AG04449 (cell line): ENCODE results near the gene SMIM33.
A peak's percentile ranks its signal among the peaks of the same experiment; 100 is the strongest.
"Not testable (repeated sequence)": the region's sequence is repeated elsewhere in the genome, so short reads cannot be mapped to it uniquely, and the experiment has no call there.

Experiments used
- CTCF ChIA-PET: fragments of 350-600 bp; formaldehyde crosslinking; extraction: SDS; loops from one replicate; lab custom pipeline; 2021; ENCODE audit warnings: antibody characterized with exemption; lab: Yijun Ruan, JAX
- POLR2A ChIA-PET: fragments of 400-600, 350-600 bp; formaldehyde crosslinking; extraction: SDS; loops from one replicate; lab custom pipeline; 2020; ENCODE audit warnings: antibody characterized with exemption, inconsistent platforms; lab: Yijun Ruan, JAX
- DNase-seq: peaks from one replicate; pipeline ENCODE4 v3.0.0-alpha.2; 2010; ENCODE audit warnings: low read depth, low spot score
- H3K4me3 ChIP-seq: 2 replicates; pipeline ENCODE4 v1.5.1; 2011; ENCODE audit warnings: low read depth, mild to moderate bottlenecking, control low read depth, low read length
- TF ChIP-seq, protein P1 (sequence below): IDR thresholded peaks from one replicate; pipeline ENCODE4 v1.5.1; 2011; ENCODE audit warnings: mild to moderate bottlenecking, moderate library complexity, low read length, control low read depth, inconsistent platforms; ENCODE audit not compliant: insufficient read depth; ENCODE audit errors: missing control alignments

Gene SMIM33

DNA sequence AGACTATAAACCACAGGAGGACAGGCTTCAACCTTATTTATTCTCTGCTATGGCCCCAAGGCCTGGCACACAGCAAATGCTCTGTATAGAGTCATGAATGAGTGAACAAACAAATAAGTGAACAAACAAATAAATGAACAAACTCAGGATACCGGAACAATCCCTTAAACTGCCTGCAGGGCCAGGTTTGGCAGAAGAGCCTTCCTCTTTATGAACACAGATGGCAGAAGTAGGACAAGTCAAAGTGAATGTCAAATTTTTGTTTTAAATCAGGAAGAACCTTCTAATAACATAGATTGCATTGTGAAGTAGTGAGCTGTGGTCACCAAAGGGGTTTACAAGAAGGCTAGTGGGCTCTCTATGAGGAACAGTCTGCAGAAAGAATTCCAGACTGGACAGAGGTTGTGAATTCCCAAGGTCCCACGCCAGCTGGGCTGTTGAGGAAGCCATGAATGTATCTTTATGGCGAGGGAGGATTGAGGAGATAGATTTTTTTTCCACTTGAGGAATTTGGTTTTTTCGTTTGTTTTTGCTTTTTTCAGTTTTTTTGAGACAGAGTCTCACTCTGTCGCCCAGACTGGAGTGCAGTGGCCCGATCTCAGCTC is 42.1 kb downstream of the SMIM33 start:
- H3K4me3 ChIP-seq, result no peak overlapping the region
- ChIA-PET POLR2A (interaction anchor here (0.8 kb wide), 1 partner anchor 90 kb away, joined by 4 read pairs; no protein-coding TSS in a partner anchor), CTCF (interaction anchor here (0.7 to 14.1 kb wide), 21 partner anchors 10 to 175 kb away, joined by 3 to 730 read pairs (median 5); partner anchors contain the start of genes DNAJC18 and STING1)
- no peak for DNase-seq
- TF ChIP-seq, protein P1, sequence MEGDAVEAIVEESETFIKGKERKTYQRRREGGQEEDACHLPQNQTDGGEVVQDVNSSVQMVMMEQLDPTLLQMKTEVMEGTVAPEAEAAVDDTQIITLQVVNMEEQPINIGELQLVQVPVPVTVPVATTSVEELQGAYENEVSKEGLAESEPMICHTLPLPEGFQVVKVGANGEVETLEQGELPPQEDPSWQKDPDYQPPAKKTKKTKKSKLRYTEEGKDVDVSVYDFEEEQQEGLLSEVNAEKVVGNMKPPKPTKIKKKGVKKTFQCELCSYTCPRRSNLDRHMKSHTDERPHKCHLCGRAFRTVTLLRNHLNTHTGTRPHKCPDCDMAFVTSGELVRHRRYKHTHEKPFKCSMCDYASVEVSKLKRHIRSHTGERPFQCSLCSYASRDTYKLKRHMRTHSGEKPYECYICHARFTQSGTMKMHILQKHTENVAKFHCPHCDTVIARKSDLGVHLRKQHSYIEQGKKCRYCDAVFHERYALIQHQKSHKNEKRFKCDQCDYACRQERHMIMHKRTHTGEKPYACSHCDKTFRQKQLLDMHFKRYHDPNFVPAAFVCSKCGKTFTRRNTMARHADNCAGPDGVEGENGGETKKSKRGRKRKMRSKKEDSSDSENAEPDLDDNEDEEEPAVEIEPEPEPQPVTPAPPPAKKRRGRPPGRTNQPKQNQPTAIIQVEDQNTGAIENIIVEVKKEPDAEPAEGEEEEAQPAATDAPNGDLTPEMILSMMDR, result no peak

DNA sequence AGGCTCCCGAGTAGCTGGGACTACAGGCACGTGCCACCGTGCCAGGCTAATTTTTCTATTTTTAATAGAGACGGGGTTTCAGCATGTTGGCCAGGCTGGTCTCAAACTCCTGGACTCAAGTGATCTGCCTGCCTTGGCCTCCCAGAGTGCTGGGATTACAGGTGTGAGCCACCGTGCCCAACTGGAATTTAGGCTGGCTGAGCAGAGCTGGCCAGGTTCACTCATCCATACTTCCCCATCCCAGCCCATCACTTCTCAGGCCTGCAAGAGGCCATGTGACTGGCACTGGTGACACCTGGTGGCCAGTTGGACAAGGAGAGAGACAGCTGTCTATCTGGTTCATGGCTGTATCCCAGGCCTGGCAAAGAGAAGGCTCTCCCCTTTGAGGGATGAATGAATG is 42.6 kb downstream of the SMIM33 start:
- H3K4me3 ChIP-seq, DNase-seq: not testable (repeated sequence)
- ChIA-PET POLR2A (interaction anchor here (0.7 to 0.8 kb wide), 2 partner anchors 31 to 91 kb away, joined by 3 to 4 read pairs; partner anchors contain the start of gene STING1), CTCF (interaction anchor here (0.7 to 14.1 kb wide), 24 partner anchors 10 to 175 kb away, joined by 3 to 730 read pairs (median 4); partner anchors contain the start of genes DNAJC18 and STING1)
- TF ChIP-seq, protein P1, result peak; percentile 81

DNA sequence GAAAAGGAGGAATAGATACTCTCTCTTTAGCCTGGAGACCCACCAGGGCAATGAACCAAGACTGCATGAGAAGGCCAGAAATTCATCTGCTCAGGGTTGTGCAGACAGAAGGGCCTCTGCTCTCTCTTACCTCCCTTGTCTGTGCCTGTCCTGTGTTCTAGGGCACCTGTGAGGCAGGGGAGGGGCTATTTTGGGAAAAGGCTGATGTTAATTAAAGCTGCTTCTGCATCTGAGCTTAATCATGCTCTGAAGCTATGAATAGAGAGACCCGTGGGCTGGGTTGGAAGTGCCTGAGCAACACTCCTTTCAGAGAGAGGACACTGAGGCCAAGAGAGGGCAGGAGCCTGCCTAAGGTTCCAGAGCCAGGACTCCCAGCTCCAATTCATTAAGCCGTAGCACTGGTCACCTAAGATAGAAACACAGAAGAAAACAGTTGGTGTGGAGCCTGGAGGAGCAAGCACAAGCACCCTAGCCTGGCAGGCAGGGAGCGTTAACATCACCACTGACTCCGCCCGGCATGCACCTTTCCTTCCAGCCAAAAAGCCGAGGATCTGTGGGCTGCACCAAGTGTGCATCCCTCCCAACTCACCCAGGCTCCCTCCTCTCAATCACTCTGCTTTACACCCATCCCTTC is 43.2 kb downstream of the SMIM33 start:
- H3K4me3 ChIP-seq, result no peak overlapping the region
- no peak for DNase-seq
- POLR2A ChIA-PET, result interaction anchor here (0.7 to 0.8 kb wide), 2 partner anchors 31 to 91 kb away, joined by 3 to 4 read pairs; partner anchors contain the start of gene STING1

DNA sequence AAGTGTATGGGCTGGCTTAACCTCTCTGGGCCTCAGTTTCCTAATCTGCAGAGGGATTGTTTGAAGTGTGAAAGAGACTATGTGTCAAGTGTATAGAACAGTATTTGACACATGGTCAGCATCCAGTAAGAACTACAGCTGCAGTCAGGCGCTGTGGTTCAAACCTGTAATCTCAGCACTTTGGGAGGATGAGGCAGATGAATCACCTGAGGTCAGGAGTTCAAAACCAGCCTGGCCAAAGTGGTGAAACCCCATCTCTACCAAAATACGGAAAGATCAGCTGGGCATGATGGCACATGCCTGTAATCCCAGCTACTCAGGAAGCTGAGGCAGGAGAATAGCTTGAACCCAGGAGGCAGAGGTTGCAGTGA is 43.7 kb downstream of the SMIM33 start:
- POLR2A ChIA-PET, result interaction anchor here (0.7 kb wide), 1 partner anchor 32 kb away, joined by 4 read pairs; the partner anchor contains the start of gene STING1
- TF ChIP-seq, protein P1, result no peak

More for the DNA sequence above, 43.2 kb downstream of the SMIM33 start:
- CTCF ChIA-PET, result interaction anchor here (0.6 to 14.1 kb wide), 25 partner anchors 9 to 176 kb away, joined by 3 to 730 read pairs (median 4); partner anchors contain the start of genes DNAJC18 and STING1
- TF ChIP-seq, protein P1, result no peak

DNA sequence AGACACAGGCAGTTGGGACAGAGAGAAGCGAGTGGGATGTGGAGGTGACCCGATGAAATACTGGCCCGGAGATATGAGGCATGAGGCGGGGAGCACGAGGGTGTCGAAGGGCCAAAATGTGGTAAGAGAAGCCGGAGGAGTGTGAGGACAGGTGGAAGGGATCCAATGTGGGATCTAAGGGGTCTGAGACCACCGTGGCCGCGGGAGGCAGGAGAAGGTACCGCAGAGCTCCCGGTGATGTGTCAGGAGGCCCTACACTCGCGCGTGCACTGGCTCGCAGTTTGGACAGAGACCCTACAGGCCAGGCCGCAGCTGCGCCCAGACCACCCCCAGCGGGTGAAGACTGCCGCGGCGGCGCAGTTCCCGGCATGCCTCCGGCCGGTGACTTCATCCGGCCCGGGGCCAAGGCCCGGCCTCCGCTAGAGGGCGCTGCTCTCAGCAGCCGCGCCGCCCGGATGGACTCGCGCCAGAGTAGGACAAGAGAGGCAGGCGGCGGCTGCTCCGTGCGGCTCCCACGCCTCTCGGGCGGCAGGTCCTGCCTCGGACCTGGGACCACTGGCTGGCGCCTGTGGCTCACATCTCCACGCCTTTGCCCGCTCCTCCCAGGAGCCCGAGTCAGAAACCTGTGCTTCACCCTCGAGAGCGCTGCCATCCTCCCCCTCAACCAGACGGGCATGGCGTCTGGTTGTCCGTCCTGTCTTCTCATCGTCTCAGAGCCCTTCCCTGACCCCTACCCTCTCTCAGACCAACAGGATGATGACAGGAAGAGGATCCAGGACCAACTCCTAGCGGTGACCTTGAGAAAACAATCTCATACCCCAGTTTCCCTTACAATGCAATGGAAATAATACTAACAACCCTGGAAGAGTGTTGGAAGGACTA is 47.1 kb downstream of the SMIM33 start:
- ChIA-PET POLR2A (interaction anchor here (0.6 kb wide), 1 partner anchor 107 kb away, joined by 4 read pairs; no protein-coding TSS in a partner anchor), CTCF (interaction anchor here (0.7 to 14.1 kb wide), 29 partner anchors 9 to 248 kb away, joined by 3 to 730 read pairs (median 4); partner anchors contain the start of genes DNAJC18 and STING1)
- TF ChIP-seq, protein P1, result peak; percentile 94
- peak overlapping the region; percentile 64 for H3K4me3 ChIP-seq
- no peak for DNase-seq

More for the DNA sequence above, 43.7 kb downstream of the SMIM33 start:
- CTCF ChIA-PET, result interaction anchor here (0.6 to 14.1 kb wide), 21 partner anchors 9 to 176 kb away, joined by 3 to 730 read pairs (median 5); partner anchors contain the start of genes DNAJC18 and STING1
- no peak overlapping the region for H3K4me3 ChIP-seq
- no peak for DNase-seq
